Esophagus muscularis mucosa (tissue), 4 donors: ENCODE data around the gene TMED7. TPM values are rescaled to one million over a fixed set of nuclear protein-coding genes. Genes with fewer than 3 reads are reported as not detected.
A peak's percentile ranks its signal among the peaks of the same experiment; 100 is the strongest.

ENCODE experiments used
- DNase-seq: peaks from one replicate; pipeline ENCODE4 v3.0.0-alpha.2; 2017; ENCODE audit errors: extremely low spot score
- H3K27ac ChIP-seq, 4 donors: fragments of 200-600 bp; sonication (generic); replicated peaks in 1 of 4; 1 replicate in 3 of 4; 2 replicates in 1 of 4; pipeline ENCODE4 v1.5.1; 2016 to 2019; ENCODE audit warnings: mild to moderate bottlenecking in 1 of 4
- H3K27me3 ChIP-seq, 4 donors: fragments of 200-600 bp; sonication (generic); one replicate each; pipeline versions ENCODE4 v1.5.1 to v1.6.0; 2016 to 2019
- H3K36me3 ChIP-seq, 4 donors: fragments of 200-600 bp; sonication (generic); one replicate each; pipeline ENCODE4 v1.5.1; 2016 to 2019
- H3K4me1 ChIP-seq, 4 donors: fragments of 200-600 bp; sonication (generic); one replicate each; pipeline ENCODE4 v1.5.1; 2016 to 2019
- H3K4me3 ChIP-seq, 4 donors: fragments of 200-600 bp; sonication (generic); 1 replicate in 2 of 4; 2 replicates in 2 of 4; pipeline ENCODE4 v1.5.1; 2016 to 2019; ENCODE audit warnings: mild to moderate bottlenecking in 4 of 4, moderate library complexity in 1 of 4
- H3K9me3 ChIP-seq, 4 donors: fragments of 200-600 bp; sonication (generic); 1 replicate in 3 of 4; 2 replicates in 1 of 4; pipeline ENCODE4 v1.5.1; 2016 to 2019
- EP300 ChIP-seq: sonication (generic); formaldehyde crosslinking; IDR thresholded peaks from one replicate; pipeline ENCODE4 v1.6.1; 2017; ENCODE audit warnings: antibody characterized with exemption
- POLR2A ChIP-seq: fragments of 450-650 bp; IDR thresholded peaks from one replicate; pipeline ENCODE4 v1.6.1; 2017; ENCODE audit warnings: antibody characterized with exemption, moderate library complexity, mild to moderate bottlenecking, low read depth
- POLR2AphosphoS5 ChIP-seq, 2 donors: sonication (generic); formaldehyde crosslinking; IDR thresholded peaks; one replicate each; pipeline ENCODE4 v1.6.1; 2017; ENCODE audit warnings: antibody characterized with exemption in 2 of 2
- WGBS: methylation state at CpG from one replicate; pipeline ENCODE4 v1.1.5; 2018; 5-methylcytosine and 5-hydroxymethylcytosine counted together
- intact Hi-C: fragments of 100-400 bp; cut with DNase I; formaldehyde crosslinking; loops from one replicate; pipeline ENCODE4 v1.15.1; 2023
- total RNA-seq, 4 donors: library from RNA; depleted of rRNA; stranded (reverse); fragments of >200 nt; gene quantifications; one replicate each; pipeline versions ENCODE4 v1.1.0 to v1.2.1, GENCODE V29; 2016
- TF ChIP-seq, protein P1 (sequence below), 3 experiments: fragments of 200-600 bp in 2 of 3; fragments of 450-650 bp in 1 of 3; sonication (generic) in 2 of 3; IDR thresholded peaks; one replicate each; pipeline ENCODE4 v1.5.1; 2017 to 2019; ENCODE audit warnings: antibody characterized with exemption in 3 of 3, mild to moderate bottlenecking in 2 of 3, moderate library complexity in 1 of 3

The TMED7 gene
- total RNA-seq, 4 donors from 2014 or later: 86.8 to 183 (median 136) TPM

GRCh38 chr5:115629903-115630302, 4.1 kb upstream of the TMED7 start:
- Histone ChIP-seq H3K4me1 (peaks cover 8 to 15% (median 14%) of the 10 kb centered on the region in 4 donors), H3K4me3 (no peak overlapping the region), H3K27me3 (no peaks in the 10 kb centered on the region), H3K9me3 (no peaks in the 10 kb centered on the region), H3K36me3 (no peaks in the 10 kb centered on the region), H3K27ac (no peak overlapping the region)
- WGBS: 88% methylated on average over 1 of the region's 1 CpG
- DNase-seq: no peak
- TF ChIP-seq EP300: no peak
- TF ChIP-seq POLR2A: no peak
- TF ChIP-seq, protein P1, sequence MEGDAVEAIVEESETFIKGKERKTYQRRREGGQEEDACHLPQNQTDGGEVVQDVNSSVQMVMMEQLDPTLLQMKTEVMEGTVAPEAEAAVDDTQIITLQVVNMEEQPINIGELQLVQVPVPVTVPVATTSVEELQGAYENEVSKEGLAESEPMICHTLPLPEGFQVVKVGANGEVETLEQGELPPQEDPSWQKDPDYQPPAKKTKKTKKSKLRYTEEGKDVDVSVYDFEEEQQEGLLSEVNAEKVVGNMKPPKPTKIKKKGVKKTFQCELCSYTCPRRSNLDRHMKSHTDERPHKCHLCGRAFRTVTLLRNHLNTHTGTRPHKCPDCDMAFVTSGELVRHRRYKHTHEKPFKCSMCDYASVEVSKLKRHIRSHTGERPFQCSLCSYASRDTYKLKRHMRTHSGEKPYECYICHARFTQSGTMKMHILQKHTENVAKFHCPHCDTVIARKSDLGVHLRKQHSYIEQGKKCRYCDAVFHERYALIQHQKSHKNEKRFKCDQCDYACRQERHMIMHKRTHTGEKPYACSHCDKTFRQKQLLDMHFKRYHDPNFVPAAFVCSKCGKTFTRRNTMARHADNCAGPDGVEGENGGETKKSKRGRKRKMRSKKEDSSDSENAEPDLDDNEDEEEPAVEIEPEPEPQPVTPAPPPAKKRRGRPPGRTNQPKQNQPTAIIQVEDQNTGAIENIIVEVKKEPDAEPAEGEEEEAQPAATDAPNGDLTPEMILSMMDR (IDR thresholded peaks at IDR 0.05): no peak
- TF ChIP-seq POLR2AphosphoS5 (IDR thresholded peaks at IDR 0.05): no peak
- intact Hi-C loops: loop anchor here (5.0 kb wide), 1 partner anchor 447 kb away; no protein-coding TSS in a partner anchor

DNA sequence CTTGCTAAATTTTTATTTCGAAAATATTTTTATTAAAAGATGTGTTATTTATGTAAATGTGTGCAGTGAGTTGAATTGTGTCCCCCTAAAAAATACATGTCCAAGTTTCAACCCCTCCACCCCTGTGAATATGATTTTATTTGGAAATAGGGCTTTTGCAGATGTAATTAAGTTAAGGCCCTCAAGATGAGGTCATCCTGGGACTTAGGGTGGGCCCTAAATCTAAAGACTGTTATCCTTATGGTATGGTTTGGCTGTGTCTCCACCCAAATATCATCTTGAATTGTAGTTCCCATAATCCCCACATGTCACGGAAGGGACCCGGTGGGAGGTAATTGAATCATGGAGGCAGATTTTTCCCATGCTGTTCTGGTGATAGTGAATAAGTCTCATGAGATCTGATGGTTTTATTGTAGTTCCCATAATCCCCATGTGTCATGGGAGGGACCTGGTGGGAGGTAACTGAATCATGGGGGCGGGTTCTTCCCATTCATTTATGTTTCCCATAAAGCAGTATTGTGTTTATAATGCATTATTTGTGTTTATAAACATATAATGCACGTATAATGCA, 1.5 kb upstream of the TMED7 start:
- 77% methylated on average over 5 of the region's 5 CpGs for WGBS
- DNase-seq: no peak
- no peaks in the 10 kb centered on the region for H3K9me3 ChIP-seq
- H3K27ac ChIP-seq: no peak overlapping the region
- intact Hi-C loops: no loop called here
- no peaks in the 10 kb centered on the region for H3K27me3 ChIP-seq
- H3K4me1 ChIP-seq: peaks cover 27 to 35% (median 31%) of the 10 kb centered on the region in 4 donors
- H3K4me3 ChIP-seq: no peak overlapping the region
- no peak for TF ChIP-seq EP300
- TF ChIP-seq POLR2AphosphoS5 (IDR thresholded peaks at IDR 0.05): no peak
- TF ChIP-seq, protein P1 (IDR thresholded peaks at IDR 0.05): no peak
- TF ChIP-seq POLR2A: no peak
- no peaks in the 10 kb centered on the region for H3K36me3 ChIP-seq

GRCh38 chr5:115626445-115626823, 598 bp upstream of the TMED7 start:
- peak overlapping the region; percentile 74 to 94 (median 90) for H3K4me3 ChIP-seq
- no peaks in the 10 kb centered on the region for H3K9me3 ChIP-seq
- H3K4me1 ChIP-seq: peaks cover 30 to 44% (median 40%) of the 10 kb centered on the region in 4 donors
- intact Hi-C loops: no loop called here
- TF ChIP-seq EP300: no peak
- TF ChIP-seq, protein P1 (IDR thresholded peaks at IDR 0.05): no peak
- TF ChIP-seq POLR2AphosphoS5 (IDR thresholded peaks at IDR 0.05): no peak
- TF ChIP-seq POLR2A: no peak
- DNase-seq: peak; percentile 92
- WGBS: 1% methylated on average over 9 of the region's 9 CpGs
- H3K36me3 ChIP-seq: no peaks in the 10 kb centered on the region
- no peaks in the 10 kb centered on the region for H3K27me3 ChIP-seq
- peak overlapping the region; percentile 78 to 95 (median 94) for H3K27ac ChIP-seq

DNA sequence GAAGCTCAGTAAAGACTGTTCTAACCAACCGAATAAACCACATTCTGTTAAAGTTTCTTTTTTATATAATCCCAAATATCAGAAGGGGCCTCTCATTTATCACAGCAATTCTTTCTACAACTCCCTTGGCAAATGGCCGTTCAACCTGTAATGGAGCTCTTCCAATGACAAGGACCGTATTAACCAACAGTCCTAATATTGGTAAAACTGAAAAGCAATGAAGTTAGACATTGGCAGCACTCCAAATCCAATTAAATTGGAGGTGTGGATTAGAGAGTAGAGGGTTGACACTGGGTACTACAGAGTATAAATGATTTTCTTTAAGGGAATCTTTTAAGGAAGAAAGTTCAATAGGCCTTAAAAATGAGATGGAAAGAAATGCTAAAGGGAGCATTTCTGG, 842 bp downstream of the TMED7 start:
- peaks cover 30 to 51% (median 43%) of the 10 kb centered on the region in 4 donors for H3K4me1 ChIP-seq
- DNase-seq: no peak
- intact Hi-C loops: no loop called here
- H3K9me3 ChIP-seq: no peaks in the 10 kb centered on the region
- WGBS: 37% methylated on average over 3 of the region's 3 CpGs
- H3K27me3 ChIP-seq: no peaks in the 10 kb centered on the region
- peaks cover 0 to 5% (median 4%) of the 10 kb centered on the region in 4 donors for H3K36me3 ChIP-seq
- peak overlapping the region; percentile 74 to 94 (median 90) for H3K4me3 ChIP-seq
- peak overlapping the region; percentile 91 to 95 (median 94) for H3K27ac ChIP-seq
- no peak for TF ChIP-seq EP300
- TF ChIP-seq, protein P1 (IDR thresholded peaks at IDR 0.05): no peak
- no peak for TF ChIP-seq POLR2A
- no peak for TF ChIP-seq POLR2AphosphoS5 (IDR thresholded peaks at IDR 0.05)
